HCT116 (cell line): ENCODE measurements around the gene SACM1L. TPM values are rescaled to one million over a fixed set of nuclear protein-coding genes. Genes with fewer than 3 reads are reported as not detected.

Source experiments
- ATAC-seq: fragments of 200-7000 bp; cut with Tn5 transposase; 2 replicates; pipeline ENCODE4 v1.9.1; 2020; ENCODE audit warnings: mild to moderate bottlenecking, moderate library complexity
- BruUV-seq: library from RNA; stranded (reverse); fragments of 400-500 nt; replicated peaks from 2 replicates; lab custom pipeline; 2021; lab: Mats Ljungman, UMichigan
- CTCF ChIA-PET: fragments of 300-600 bp; sonication (Branson Sonifier 250); formaldehyde crosslinking; loops from one replicate; lab custom pipeline; 2021; ENCODE audit warnings: antibody characterized with exemption; lab: Charles Lee
- POLR2A ChIA-PET: fragments of 300-600, 350-600 bp; sonication (Branson Sonifier 250); formaldehyde crosslinking; loops from one replicate; lab custom pipeline; 2021; ENCODE audit warnings: antibody characterized with exemption; lab: Charles Lee
- RAD21 ChIA-PET, 2 experiments: fragments of 300-600 bp; sonication (Branson Sonifier 250); formaldehyde crosslinking; loops; one replicate each; lab custom pipeline; 2023; ENCODE audit warnings: low total read pairs in 2 of 2; ENCODE audit not compliant: uncharacterized antibody in 2 of 2, unreplicated experiment in 2 of 2, low non-redundant PET in 1 of 2; lab: Charles Lee
- DNase-seq: peaks from one replicate; pipeline ENCODE4 v3.0.0-alpha.2; 2010; ENCODE audit warnings: low read depth, low spot score
- H2AFZ ChIP-seq: fragments of 200-600 bp; shearing (Covaris generic), sonication (generic); 2 replicates; pipeline ENCODE4 v1.6.1; 2017; ENCODE audit warnings: low read depth, mixed run types, mixed read lengths, antibody characterized with exemption, low read length; ENCODE audit not compliant: poor library complexity, severe bottlenecking
- H3K27ac ChIP-seq: 2 replicates; pipeline ENCODE4 v1.5.1; 2012; ENCODE audit warnings: low read depth, low read length
- H3K27me3 ChIP-seq: fragments of 200-600 bp; sonication (generic); 2 replicates; pipeline ENCODE4 v1.6.1; 2016; ENCODE audit warnings: mixed run types, low read length, mixed read lengths; ENCODE audit not compliant: insufficient read depth
- H3K36me3 ChIP-seq, 2 experiments: fragments of 200-500 bp in 1 of 2; fragments of 200-600 bp in 1 of 2; sonication (Bioruptor generic) in 1 of 2; sonication (generic) in 1 of 2; 2 replicates each; pipeline versions ENCODE4 v1.5.1 to v1.6.1; 2014 to 2016; ENCODE audit warnings: low read length in 2 of 2, inconsistent platforms in 1 of 2, mixed read lengths in 1 of 2, mixed run types in 1 of 2; ENCODE audit not compliant: insufficient read depth in 2 of 2, control insufficient read depth in 1 of 2
- H3K4me1 ChIP-seq, 2 experiments: fragments of 200-600 bp in 1 of 2; sonication (generic) in 1 of 2; 2 replicates each; pipeline versions ENCODE4 v1.5.1 to v1.6.1; 2012 to 2017; ENCODE audit warnings: low read length in 2 of 2, inconsistent platforms in 1 of 2, mild to moderate bottlenecking in 1 of 2, mixed read lengths in 1 of 2, mixed run types in 1 of 2, moderate library complexity in 1 of 2; ENCODE audit not compliant: insufficient read depth in 2 of 2, control insufficient read depth in 1 of 2
- H3K4me2 ChIP-seq: fragments of 200-600 bp; sonication (generic); 2 replicates; pipeline ENCODE4 v1.6.1; 2017; ENCODE audit warnings: mixed run types, low read length, mixed read lengths
- H3K4me3 ChIP-seq, 2 experiments: fragments of 200-600 bp in 1 of 2; sonication (generic) in 1 of 2; replicated peaks in 1 of 2; 2 replicates each; pipeline ENCODE4 v1.5.1; 2011 to 2016; ENCODE audit warnings: low read length in 2 of 2, control low read depth in 1 of 2, low read depth in 1 of 2, mild to moderate bottlenecking in 1 of 2, mixed read lengths in 1 of 2, mixed run types in 1 of 2
- H3K79me2 ChIP-seq: fragments of 200-600 bp; sonication (generic); 2 replicates; pipeline ENCODE4 v1.6.1; 2017; ENCODE audit warnings: mild to moderate bottlenecking, mixed run types, low read length, moderate library complexity, mixed read lengths; ENCODE audit not compliant: insufficient read depth
- H3K9ac ChIP-seq: fragments of 200-600 bp; sonication (generic); 2 replicates; pipeline ENCODE4 v1.6.1; 2016; ENCODE audit warnings: low read length, mixed read lengths
- H3K9me2 ChIP-seq: fragments of 200-600 bp; sonication (generic), shearing (Covaris generic); 2 replicates; pipeline ENCODE4 v1.6.1; 2017; ENCODE audit warnings: mixed run types, mild to moderate bottlenecking, moderate library complexity; ENCODE audit not compliant: insufficient read depth
- H3K9me3 ChIP-seq, 2 experiments: fragments of 200-500 bp in 1 of 2; fragments of 200-600 bp in 1 of 2; sonication (Bioruptor generic) in 1 of 2; sonication (generic) in 1 of 2; 2 replicates each; pipeline ENCODE4 v1.6.1; 2014 to 2017; ENCODE audit warnings: low read length in 2 of 2, mixed read lengths in 2 of 2, inconsistent platforms in 1 of 2, low read depth in 1 of 2, mild to moderate bottlenecking in 1 of 2, mixed run types in 1 of 2, moderate library complexity in 1 of 2; ENCODE audit not compliant: control insufficient read depth in 1 of 2, insufficient read depth in 1 of 2
- H4K20me1 ChIP-seq: fragments of 200-600 bp; sonication (generic), shearing (Covaris generic); 2 replicates; pipeline ENCODE4 v1.6.1; 2017; ENCODE audit warnings: mixed run types, mild to moderate bottlenecking, moderate library complexity; ENCODE audit not compliant: insufficient read depth
- CBX3 ChIP-seq: IDR thresholded peaks from 2 replicates; pipeline ENCODE4 v1.6.1; 2012; ENCODE audit warnings: low read depth
- CTCF ChIP-seq, 3 experiments: fragments of 200-600 bp in 1 of 3; sonication (generic) in 1 of 3; IDR thresholded peaks in 2 of 3; conservative IDR thresholded peaks in 1 of 3; 2 replicates each; pipeline ENCODE4 v1.5.1; 2012 to 2017; ENCODE audit warnings: low read depth in 2 of 3, low read length in 2 of 3, antibody characterized with exemption in 1 of 3, borderline replicate concordance in 1 of 3, control low read depth in 1 of 3, mild to moderate bottlenecking in 1 of 3, mixed read lengths in 1 of 3, mixed run types in 1 of 3, moderate library complexity in 1 of 3; ENCODE audit not compliant: insufficient read depth in 1 of 3
- EGR1 ChIP-seq: IDR thresholded peaks from 2 replicates; pipeline ENCODE4 v1.6.1; 2012; ENCODE audit warnings: low read depth
- EZH2 ChIP-seq: fragments of 200-600 bp; sonication (generic); IDR thresholded peaks from 2 replicates; pipeline ENCODE4 v1.6.1; 2017; ENCODE audit warnings: antibody characterized with exemption, mixed run types
- EZH2phosphoT487 ChIP-seq: fragments of 200-600 bp; IDR thresholded peaks from 2 replicates; pipeline ENCODE4 v1.6.1; 2018; ENCODE audit warnings: antibody characterized with exemption, borderline replicate concordance
- POLR2AphosphoS5 ChIP-seq: IDR thresholded peaks from 2 replicates; pipeline ENCODE4 v1.6.1; 2011; ENCODE audit warnings: mild to moderate bottlenecking, low read depth, low read length, moderate library complexity
- REST ChIP-seq: IDR thresholded peaks from 2 replicates; pipeline ENCODE4 v1.6.1; 2012; ENCODE audit warnings: low read depth
- SIN3A ChIP-seq: IDR thresholded peaks from 2 replicates; pipeline ENCODE4 v1.6.1; 2012; ENCODE audit warnings: low read depth
- SP1 ChIP-seq: IDR thresholded peaks from 2 replicates; pipeline ENCODE4 v1.6.1; 2012; ENCODE audit warnings: low read depth
- ZNF274 ChIP-seq: fragments of 200-500 bp; sonication (Bioruptor generic); IDR thresholded peaks from 2 replicates; pipeline ENCODE4 v1.6.1; 2014; ENCODE audit warnings: mild to moderate bottlenecking, low read depth, low read length, inconsistent platforms
- intact Hi-C: fragments of 100-400 bp; cut with micrococcal nuclease; formaldehyde crosslinking; loops from 2 replicates; pipeline ENCODE4 v1.10.0; 2022
- total RNA-seq: library from RNA; stranded (reverse); gene quantifications from one replicate; pipeline ENCODE4 v1.2.1, GENCODE V29; 2021; ENCODE audit not compliant: unreplicated experiment

The SACM1L gene
- total RNA-seq, 1 experiment from 2014 or later, result 27.3 TPM

GRCh38 chr3:45673273-45673672 lies 15.9 kb upstream of the SACM1L start:
- H4K20me1 ChIP-seq, result no peaks in the 10 kb centered on the region
- TF ChIP-seq POLR2AphosphoS5 (no peak), EZH2phosphoT487 (no peak), CTCF (IDR thresholded peaks at IDR 0.05 in 2 of 3, conservative IDR thresholded peaks at IDR 0.05 in 1 of 3; ENCODE audit: borderline replicate concordance in 1 of 3, insufficient read depth in 1 of 3, low read depth in 2 of 3, low read length in 2 of 3) (no peak), EGR1 (no peak), EZH2 (no peak), SP1 (no peak), ZNF274 (no peak)
- H3K9me3 ChIP-seq, result no peaks in the 10 kb centered on the region
- H3K9me2 ChIP-seq, result no peaks in the 10 kb centered on the region
- no TSS peak for BruUV-seq
- ChIA-PET RAD21 (no interaction called here), CTCF (no interaction called here), POLR2A (no interaction called here)
- ATAC-seq, result no peak
- no peaks in the 10 kb centered on the region for H3K4me1 ChIP-seq
- H3K4me2 ChIP-seq, result no peak overlapping the region
- H3K27ac ChIP-seq, result no peak overlapping the region
- no peaks in the 10 kb centered on the region for H3K27me3 ChIP-seq
- intact Hi-C loops, result no loop called here
- no peak overlapping the region for H3K4me3 ChIP-seq
- no peak overlapping the region for H3K9ac ChIP-seq
- H3K36me3 ChIP-seq, result peaks cover 19 to 38% of the 10 kb centered on the region in 2 experiments; a peak in 3 of 4 replicates
- DNase-seq, result no peak
- H3K79me2 ChIP-seq, result no peaks in the 10 kb centered on the region
- H2AFZ ChIP-seq, result no peak overlapping the region

GRCh38 chr3:45676325-45677032 lies 12.7 kb upstream of the SACM1L start:
- TF ChIP-seq SIN3A (no peak), REST (no peak), CBX3 (no peak)
- no peaks in the 10 kb centered on the region for H4K20me1 ChIP-seq
- intact Hi-C loops, result no loop called here
- H3K9me3 ChIP-seq, result no peaks in the 10 kb centered on the region
- H3K4me1 ChIP-seq, result no peaks in the 10 kb centered on the region
- ChIA-PET POLR2A (no interaction called here), RAD21 (no interaction called here), CTCF (no interaction called here)
- H3K9ac ChIP-seq, result no peak overlapping the region
- no peaks in the 10 kb centered on the region for H3K27me3 ChIP-seq
- H2AFZ ChIP-seq, result no peak overlapping the region
- no peak overlapping the region for H3K4me2 ChIP-seq
- no peaks in the 10 kb centered on the region for H3K9me2 ChIP-seq
- peaks cover 6 to 22% of the 10 kb centered on the region in 2 experiments; a peak in 3 of 4 replicates for H3K36me3 ChIP-seq
- H3K79me2 ChIP-seq, result no peaks in the 10 kb centered on the region
- DNase-seq (no peak), ATAC-seq (no peak)
- no peak overlapping the region for H3K4me3 ChIP-seq
- no peak overlapping the region for H3K27ac ChIP-seq
- BruUV-seq, result no TSS peak
